CD4-positive, alpha-beta T cell (primary cell): ENCODE data around the gene PPL. TPM values are rescaled to one million over a fixed set of nuclear protein-coding genes. Genes with fewer than 3 reads are reported as not detected.

Source experiments
- ATAC-seq: fragments of 200-7000 bp; cut with Tn5 transposase; one replicate; pipeline ENCODE4 v1.10.0; 2022; ENCODE audit warnings: mild to moderate bottlenecking; ENCODE audit not compliant: poor library complexity
- CTCF ChIA-PET: fragments of 350-600 bp; sonication (Branson Sonifier 250); formaldehyde crosslinking; loops from one replicate; lab custom pipeline; 2021; ENCODE audit warnings: antibody characterized with exemption, inconsistent platforms; lab: Charles Lee
- POLR2A ChIA-PET: fragments of 350-600 bp; sonication (Branson Sonifier 250); formaldehyde crosslinking; loops from one replicate; lab custom pipeline; 2021; ENCODE audit warnings: antibody characterized with exemption, inconsistent platforms; lab: Charles Lee
- DNase-seq, 14 experiments: peaks; one replicate each; pipeline ENCODE4 v3.0.0-alpha.2; 2013 to 2020; ENCODE audit warnings: mixed read lengths in 2 of 14
- H3K27ac ChIP-seq, 2 donors: one replicate each; pipeline versions ENCODE4 v1.5.1 to v1.7.0; 2013; ENCODE audit warnings: low read length in 2 of 2, low read depth in 1 of 2, mild to moderate bottlenecking in 1 of 2
- H3K27me3 ChIP-seq, 2 experiments: 1 replicate in 1 of 2; 2 replicates in 1 of 2; pipeline versions ENCODE4 v1.6.1 to v1.7.0; 2013; ENCODE audit warnings: low read length in 2 of 2, control low read depth in 1 of 2, mild to moderate bottlenecking in 1 of 2, moderate library complexity in 1 of 2; ENCODE audit not compliant: insufficient read depth in 2 of 2, control insufficient read depth in 1 of 2
- H3K36me3 ChIP-seq: one replicate; pipeline ENCODE4 v1.6.1; 2013; ENCODE audit warnings: low read length, control low read depth; ENCODE audit not compliant: insufficient read depth
- H3K4me1 ChIP-seq: one replicate; pipeline ENCODE4 v1.6.1; 2013; ENCODE audit warnings: low read length, control low read depth; ENCODE audit not compliant: insufficient read depth
- H3K4me3 ChIP-seq: one replicate; pipeline ENCODE4 v1.5.1; 2013; ENCODE audit warnings: mild to moderate bottlenecking, low read length, moderate library complexity
- H3K9me3 ChIP-seq, 2 experiments: 1 replicate in 1 of 2; 2 replicates in 1 of 2; pipeline versions ENCODE4 v1.6.1 to v1.7.0; 2013; ENCODE audit warnings: low read length in 2 of 2, mild to moderate bottlenecking in 2 of 2, control low read depth in 1 of 2, moderate library complexity in 1 of 2; ENCODE audit not compliant: control insufficient read depth in 1 of 2, insufficient read depth in 1 of 2
- H3K27ac Mint-ChIP-seq: one replicate; pipeline ENCODE4 v1.8.0; 2020; ENCODE audit warnings: mixed read lengths
- H3K27me3 Mint-ChIP-seq: one replicate; pipeline ENCODE4 v1.8.0; 2021; ENCODE audit warnings: mixed read lengths
- H3K36me3 Mint-ChIP-seq: one replicate; pipeline ENCODE4 v1.8.0; 2021; ENCODE audit warnings: low read depth, mixed read lengths
- H3K4me1 Mint-ChIP-seq: one replicate; pipeline ENCODE4 v1.8.0; 2021; ENCODE audit warnings: low read depth, mixed read lengths
- H3K4me3 Mint-ChIP-seq: one replicate; pipeline ENCODE4 v1.8.0; 2020; ENCODE audit warnings: mild to moderate bottlenecking, mixed read lengths
- H3K9me3 Mint-ChIP-seq: one replicate; pipeline ENCODE4 v1.8.0; 2020; ENCODE audit warnings: mixed read lengths
- CTCF ChIP-seq: fragments of 200-600 bp; IDR thresholded peaks from one replicate; pipeline ENCODE4 v1.8.0; 2022; ENCODE audit warnings: antibody characterized with exemption, mild to moderate bottlenecking
- intact Hi-C, 2 experiments: fragments of 100-400 bp; cut with DNase I in 1 of 2; cut with micrococcal nuclease in 1 of 2; formaldehyde crosslinking; loops; one replicate each; pipeline versions ENCODE4 v1.15.1 to v1.9.0; 2023 to 2025; cut with DNase I, micrococcal nuclease
- total RNA-seq, 174 experiments: library from RNA in 2 of 174; stranded (reverse) in 2 of 174; gene quantifications; one replicate each; pipeline ENCODE4 v1.2.3 and lab custom pipeline; 2021 to 2026

The PPL gene
- total RNA-seq, 2 experiments from 2014 or later: not detected

GRCh38 chr16:4890026-4890425 lies 46.9 kb downstream of the PPL start:
- Mint-ChIP-seq H3K4me3 (no peak overlapping the region), H3K4me1 (no peaks in the 10 kb centered on the region), H3K9me3 (no peaks in the 10 kb centered on the region), H3K27me3 (no peaks in the 10 kb centered on the region), H3K36me3 (peaks cover 14% of the 10 kb centered on the region), H3K27ac (no peak overlapping the region)
- no peak for TF ChIP-seq CTCF
- DNase-seq (no peak), ATAC-seq (no peak)
- H3K4me3 ChIP-seq: no peak overlapping the region
- no peaks in the 10 kb centered on the region for H3K9me3 ChIP-seq
- POLR2A ChIA-PET: no interaction called here
- no peaks in the 10 kb centered on the region for H3K4me1 ChIP-seq
- intact Hi-C loops: no loop called here
- CTCF ChIA-PET: no interaction called here
- H3K27ac ChIP-seq: no peak overlapping the region
- no peaks in the 10 kb centered on the region for H3K27me3 ChIP-seq
- peaks cover 11% of the 10 kb centered on the region for H3K36me3 ChIP-seq

GRCh38 chr16:4888428-4889135 lies 48.4 kb downstream of the PPL start:
- no peaks in the 10 kb centered on the region for H3K4me1 Mint-ChIP-seq
- no peak for TF ChIP-seq CTCF
- no peaks in the 10 kb centered on the region for H3K27me3 Mint-ChIP-seq
- Histone ChIP-seq H3K27me3 (no peaks in the 10 kb centered on the region), H3K36me3 (peaks cover 21% of the 10 kb centered on the region), H3K9me3 (peaks cover 0 to 4% of the 10 kb centered on the region in 2 experiments), H3K4me1 (no peaks in the 10 kb centered on the region), H3K4me3 (no peak overlapping the region), H3K27ac (no peak overlapping the region)
- no peak overlapping the region for H3K27ac Mint-ChIP-seq
- ChIA-PET CTCF (no interaction called here), POLR2A (no interaction called here)
- no peak overlapping the region for H3K4me3 Mint-ChIP-seq
- ATAC-seq: no peak
- peaks cover 29% of the 10 kb centered on the region for H3K36me3 Mint-ChIP-seq
- DNase-seq: no peak
- H3K9me3 Mint-ChIP-seq: no peaks in the 10 kb centered on the region
- intact Hi-C loops: no loop called here

- H3K36me3 ChIP-seq: peaks cover 45% of the 10 kb centered on the region
These were observed 50.8 kb downstream of the PPL start for GRCh38 chr16:4886151-4886550.

More at GRCh38 chr16:4886151-4886550, 50.8 kb downstream of the PPL start:
- ATAC-seq (no peak), DNase-seq (no peak)
- Mint-ChIP-seq H3K4me3 (no peak overlapping the region), H3K27ac (no peak overlapping the region), H3K27me3 (no peaks in the 10 kb centered on the region), H3K36me3 (peaks cover 51% of the 10 kb centered on the region), H3K9me3 (no peaks in the 10 kb centered on the region), H3K4me1 (no peaks in the 10 kb centered on the region)
- intact Hi-C loops: no loop called here
- Histone ChIP-seq H3K9me3 (peaks cover 0 to 4% of the 10 kb centered on the region in 2 experiments), H3K27ac (no peak overlapping the region), H3K4me3 (no peak overlapping the region), H3K4me1 (no peaks in the 10 kb centered on the region), H3K27me3 (no peaks in the 10 kb centered on the region)
- no peak for TF ChIP-seq CTCF
- POLR2A ChIA-PET: no interaction called here
- CTCF ChIA-PET: no interaction called here
